Lung (tissue), 12 donors: Measurements from ENCODE around the gene PIAS4. TPM values are rescaled to one million over a fixed set of nuclear protein-coding genes. Genes with fewer than 3 reads are reported as not detected.

Source experiments
- ATAC-seq: fragments of 200-7000 bp; cut with Tn5 transposase; one replicate; pipeline ENCODE4 v1.9.1; 2020; ENCODE audit warnings: moderate number of reproducible peaks; ENCODE audit not compliant: insufficient read depth, low FRiP score
- DNase-seq, 3 donors: peaks; one replicate each; pipeline ENCODE4 v3.0.0-alpha.2; 2013 to 2017
- H3K27ac ChIP-seq, 2 donors: one replicate each; pipeline ENCODE4 v1.5.1; 2013; ENCODE audit warnings: mild to moderate bottlenecking in 2 of 2, moderate library complexity in 2 of 2, control low read depth in 1 of 2, inconsistent platforms in 1 of 2, low read depth in 1 of 2, low read length in 1 of 2
- H3K27me3 ChIP-seq, 3 donors: one replicate each; pipeline ENCODE4 v1.5.1; 2013; ENCODE audit warnings: low read length in 2 of 3; ENCODE audit not compliant: control insufficient read depth in 3 of 3, insufficient read depth in 3 of 3
- H3K36me3 ChIP-seq, 4 donors: one replicate each; pipeline ENCODE4 v1.5.1; 2013; ENCODE audit warnings: low read length in 4 of 4, mild to moderate bottlenecking in 1 of 4, moderate library complexity in 1 of 4; ENCODE audit not compliant: control insufficient read depth in 4 of 4, insufficient read depth in 4 of 4
- H3K4me1 ChIP-seq, 5 donors: one replicate each; pipeline ENCODE4 v1.5.1; 2013; ENCODE audit warnings: low read length in 5 of 5, mild to moderate bottlenecking in 2 of 5, moderate library complexity in 1 of 5; ENCODE audit not compliant: control insufficient read depth in 5 of 5, insufficient read depth in 5 of 5
- H3K4me3 ChIP-seq: one replicate; pipeline ENCODE4 v1.5.1; 2013; ENCODE audit warnings: mild to moderate bottlenecking, control low read depth, moderate library complexity
- H3K9ac ChIP-seq, 2 donors: one replicate each; pipeline ENCODE4 v1.5.1; 2013; ENCODE audit warnings: low read length in 2 of 2, control low read depth in 1 of 2; ENCODE audit not compliant: insufficient read depth in 1 of 2
- H3K9me3 ChIP-seq, 4 donors: one replicate each; pipeline ENCODE4 v1.5.1; 2013; ENCODE audit warnings: low read length in 3 of 4, mild to moderate bottlenecking in 1 of 4, moderate library complexity in 1 of 4; ENCODE audit not compliant: control insufficient read depth in 4 of 4, insufficient read depth in 3 of 4
- CTCF ChIP-seq: IDR thresholded peaks from 2 replicates; pipeline ENCODE4 v1.5.1; 2012; ENCODE audit warnings: mild to moderate bottlenecking; ENCODE audit errors: control extremely low read depth, extremely low read depth
- WGBS, 2 donors: extraction: QIAGEN DNeasy Blood & Tissue Kit; methylation state at CpG; one replicate each; pipeline ENCODE4 v1.1.7; 2013; 5-methylcytosine and 5-hydroxymethylcytosine counted together
- polyA plus RNA-seq, 2 donors: library from polyadenylated mRNA; stranded (reverse); fragments of 200-250 nt; gene quantifications; one replicate each; pipeline ENCODE4 v1.2.1, GENCODE V29; 2013
- total RNA-seq, 2 donors: library from RNA; depleted of rRNA in 1 of 2; stranded (reverse); fragments of >200 nt in 1 of 2; gene quantifications; one replicate each; pipeline ENCODE4 v1.2.1, GENCODE V29; 2014 to 2021
- donor health status: control.
- donor health status: control.
- donor health status: Bipolar disorder and iron deficiency.
- donor health status: healthy.
- donor health status: DM: yes; HTN: yes; CAD: no.

PIAS4 gene
- total and polyA plus RNA-seq, 4 donors = 9.9 to 46.2 (median 21.6) TPM

DNA sequence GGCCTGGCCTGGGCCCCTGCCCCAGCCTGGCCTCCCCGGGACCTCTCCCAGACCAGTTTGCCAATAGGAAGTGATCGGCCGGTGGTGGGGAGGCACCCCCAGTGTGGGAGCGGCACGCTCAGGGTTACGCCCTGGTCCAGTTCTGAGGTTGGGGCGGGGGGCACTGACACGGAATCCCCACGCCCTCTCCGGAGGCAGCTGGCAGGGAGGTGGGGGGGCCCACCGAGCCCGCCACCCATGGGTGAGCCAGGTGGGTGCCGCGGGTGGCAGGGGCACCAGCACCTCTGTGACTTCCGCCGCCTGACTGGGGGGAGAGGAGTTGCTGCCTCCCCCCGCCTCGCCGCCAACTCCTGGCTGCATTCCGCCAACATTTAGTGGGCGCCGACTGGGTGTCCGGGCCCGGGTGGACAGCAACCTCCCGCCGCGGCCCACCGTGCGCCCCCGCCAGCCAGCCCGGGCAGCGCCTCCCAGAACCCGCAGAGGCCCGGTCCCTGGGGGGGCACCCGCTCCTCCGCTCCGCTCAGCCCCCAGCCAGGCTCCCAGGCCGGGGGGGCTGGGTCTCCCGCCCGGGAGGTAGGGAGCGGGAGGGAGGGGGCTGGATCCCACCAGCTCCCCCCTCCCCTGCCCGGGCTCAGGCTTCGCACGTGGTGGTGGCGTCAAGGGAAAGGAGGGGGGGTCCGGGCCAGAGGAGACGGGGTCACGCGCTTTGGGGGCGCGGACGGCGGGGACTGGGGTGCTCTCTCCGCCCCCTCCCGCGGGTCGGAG, 57.1 kb downstream of the PIAS4 start:
- TF ChIP-seq CTCF = no peak
- H3K9me3 ChIP-seq = no peaks in the 10 kb centered on the region
- no peak overlapping the region for H3K9ac ChIP-seq
- peak; percentile 53 to 58 (median 55) for DNase-seq
- peak overlapping the region; percentile 85 for H3K4me3 ChIP-seq
- H3K4me1 ChIP-seq = peaks cover 2 to 44% (median 9%) of the 10 kb centered on the region in 5 donors
- H3K27ac ChIP-seq = peak overlapping the region; percentile 95 to 97
- WGBS, 2 donors = 1% methylated on average over 44 to 54 of the region's 57 CpGs
- peaks cover 0 to 3% (median 0%) of the 10 kb centered on the region in 3 donors for H3K27me3 ChIP-seq
- ATAC-seq = no peak
- H3K36me3 ChIP-seq = peaks cover 0 to 6% (median 0%) of the 10 kb centered on the region in 4 donors

DNA sequence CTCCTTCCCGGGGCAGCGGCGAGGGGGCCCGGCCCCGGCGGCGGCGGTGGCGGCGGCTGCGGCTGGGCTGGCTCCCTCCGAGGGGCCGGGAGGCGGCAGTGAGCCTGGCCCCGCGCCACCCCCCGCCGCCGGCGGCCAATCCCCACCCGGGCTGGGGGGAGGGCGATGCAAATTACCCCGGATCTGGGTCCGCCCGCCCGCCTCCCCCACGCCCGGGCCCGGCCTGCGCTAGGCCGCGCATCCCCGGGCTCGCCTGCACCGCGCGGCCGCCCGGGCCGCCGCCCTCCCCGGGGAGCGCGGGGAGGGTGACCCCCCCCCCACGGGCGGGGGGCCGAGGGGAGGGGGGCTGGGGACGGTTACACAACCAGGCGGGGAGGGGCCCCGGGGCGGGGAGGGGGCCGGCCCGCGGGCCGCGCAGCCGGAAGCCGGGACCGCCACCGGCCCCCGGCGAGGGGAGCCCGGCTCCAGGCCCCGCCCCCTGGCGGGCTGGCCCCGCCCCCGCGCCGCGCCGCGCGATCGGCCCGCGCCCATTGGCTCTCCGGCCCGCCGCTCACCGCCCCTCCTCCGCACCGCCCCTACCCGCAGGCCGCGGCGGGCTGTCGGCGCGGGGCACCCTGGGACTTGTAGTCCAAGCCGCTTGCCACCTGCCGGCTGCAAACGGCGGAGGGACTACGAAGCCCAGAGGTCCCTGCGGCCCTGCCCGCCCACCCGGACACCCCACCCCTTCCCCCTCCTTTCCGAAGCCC, 58.1 kb downstream of the PIAS4 start:
- 0 to 1% methylated on average over 5 to 95 of the region's 98 CpGs for whole genome bisulfite sequencing, 2 donors
- Histone ChIP-seq H3K9me3 (no peaks in the 10 kb centered on the region), H3K4me3 (no peak overlapping the region), H3K9ac (no peak overlapping the region), H3K27ac (peak overlapping the region; percentile 37 to 97), H3K4me1 (peaks cover 2 to 34% (median 4%) of the 10 kb centered on the region in 5 donors), H3K36me3 (peaks cover 0 to 6% (median 0%) of the 10 kb centered on the region in 4 donors), H3K27me3 (peaks cover 0 to 3% (median 0%) of the 10 kb centered on the region in 3 donors)
- ATAC-seq (peak; percentile 85), DNase-seq (peak; percentile 97 to 99 (median 99))
- no peak for TF ChIP-seq CTCF

- no peak for ATAC-seq
- no peak for DNase-seq
- peaks cover 0 to 3% (median 0%) of the 10 kb centered on the region in 3 donors for H3K27me3 ChIP-seq
- H3K36me3 ChIP-seq = peaks cover 0 to 6% (median 0%) of the 10 kb centered on the region in 4 donors
- peak overlapping the region; percentile 89 to 94 for H3K27ac ChIP-seq
- peak overlapping the region; percentile 87 for H3K4me3 ChIP-seq
- no peak overlapping the region for H3K9ac ChIP-seq
- no peak for TF ChIP-seq CTCF
- no peaks in the 10 kb centered on the region for H3K9me3 ChIP-seq
- peaks cover 2 to 29% (median 4%) of the 10 kb centered on the region in 5 donors for H3K4me1 ChIP-seq
- WGBS, 2 donors = 1 to 2% methylated on average over 11 to 31 of the region's 31 CpGs
Observed at GRCh38 chr19:4066176-4066606, 58.7 kb downstream of the PIAS4 start.
